Right cardiac atrium (tissue), 5 donors: Measurements from ENCODE around the gene SORCS2. TPM values are rescaled to one million over a fixed set of nuclear protein-coding genes. Genes with fewer than 3 reads are reported as not detected.

Experiments
- ATAC-seq, 2 donors: fragments of 200-7000 bp; cut with Tn5 transposase; one replicate each; pipeline versions ENCODE4 v1.8.0 to v1.9.1; 2020; ENCODE audit warnings: moderate library complexity in 2 of 2, mild to moderate bottlenecking in 1 of 2
- DNase-seq, 3 donors: peaks; one replicate each; pipeline ENCODE4 v3.0.0-alpha.2; 2020
- H3K27ac ChIP-seq: one replicate; pipeline ENCODE4 v1.5.1; 2013; ENCODE audit warnings: mild to moderate bottlenecking, low read length, control low read depth, moderate library complexity
- H3K27me3 ChIP-seq: one replicate; pipeline ENCODE4 v1.6.1; 2013; ENCODE audit not compliant: control insufficient read depth, insufficient read depth
- H3K4me1 ChIP-seq: one replicate; pipeline ENCODE4 v1.6.1; 2013; ENCODE audit warnings: low read length; ENCODE audit not compliant: control insufficient read depth, insufficient read depth
- H3K4me3 ChIP-seq: one replicate; pipeline ENCODE4 v1.5.1; 2013; ENCODE audit warnings: low read length, control low read depth
- H3K9me3 ChIP-seq: one replicate; pipeline ENCODE4 v1.6.1; 2013; ENCODE audit warnings: low read length; ENCODE audit not compliant: control insufficient read depth
- WGBS: extraction: QIAGEN DNeasy Blood & Tissue Kit; methylation state at CpG from one replicate; pipeline ENCODE4 v1.1.7; 2013; 5-methylcytosine and 5-hydroxymethylcytosine counted together
- intact Hi-C, 4 donors: fragments of 100-400 bp; cut with DNase I; formaldehyde crosslinking; loops; one replicate each; pipeline versions ENCODE4 v1.11.0 to v1.14.0; 2022 to 2023
- polyA plus RNA-seq: library from polyadenylated mRNA; stranded (reverse); fragments of 200-250 nt; gene quantifications from one replicate; pipeline ENCODE4 v1.2.3, GENCODE V29; 2013
- total RNA-seq, 4 donors: library from RNA; stranded (reverse); fragmentation: NEBNext Ultra II Directional; extraction: Animal tissue kit (Norgen Biotek cat#: 25700); gene quantifications; one replicate each; pipeline ENCODE4 v1.2.1, GENCODE V29; 2021
- donor health status: healthy with polysubstance abuse.
- donor health status: DM: no; HTN: yes; CAD: no.
- donor health status: DM: no; HTN: no; CAD: no.
- donor health status: DM: no; HTN: yes; CAD: no; lungs with severe emphysema.
- donor health status: DM: yes; HTN: yes; CAD: no.

The SORCS2 gene
- total and polyA plus RNA-seq, 5 donors = 2.1 to 7.3 (median 2.7) TPM

DNA sequence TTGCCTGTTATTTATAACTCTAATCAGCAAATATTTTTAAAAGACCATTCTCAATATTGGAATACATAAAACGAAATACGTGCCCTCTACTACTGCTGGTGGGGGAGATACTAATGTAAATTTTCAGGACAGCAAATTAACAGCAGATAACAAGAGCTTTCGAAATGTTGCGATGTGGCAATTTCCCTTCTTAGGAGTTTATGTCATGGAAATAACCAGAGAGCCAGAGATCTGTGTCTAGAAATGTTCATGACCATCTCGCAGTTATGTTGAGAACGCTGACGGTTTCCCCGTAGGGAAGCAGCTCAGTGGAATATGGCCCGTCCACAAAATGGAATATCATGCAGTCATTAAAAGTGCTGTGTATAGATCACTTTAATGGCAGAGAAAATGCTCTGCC, 480.8 kb downstream of the SORCS2 start:
- no peaks in the 10 kb centered on the region for H3K9me3 ChIP-seq
- intact Hi-C loops = no loop called here
- H3K4me3 ChIP-seq = no peak overlapping the region
- ATAC-seq = no peak
- H3K27me3 ChIP-seq = no peaks in the 10 kb centered on the region
- DNase-seq = no peak
- 86% methylated on average over 9 of the region's 9 CpGs for WGBS
- H3K27ac ChIP-seq = no peak overlapping the region
- no peaks in the 10 kb centered on the region for H3K4me1 ChIP-seq

DNA sequence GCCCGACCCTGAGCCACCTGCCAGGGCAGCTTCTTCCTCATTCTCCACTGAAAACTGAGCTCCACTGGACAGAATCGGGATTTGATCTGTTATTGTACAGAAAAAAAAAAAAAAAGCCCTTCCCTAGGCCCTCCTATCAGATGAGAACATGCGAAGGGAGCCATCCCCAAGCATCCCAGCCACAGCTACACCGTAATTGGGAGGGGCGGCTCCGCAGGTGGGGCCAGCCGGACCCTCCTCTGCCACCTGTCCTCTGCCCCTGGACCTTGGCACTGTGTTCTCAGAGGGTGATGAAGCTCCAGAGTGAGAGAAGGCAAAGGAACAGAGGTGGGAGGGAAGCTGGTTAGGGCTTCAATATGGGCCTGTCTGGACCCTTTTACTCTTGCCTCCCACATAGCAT, 482.4 kb downstream of the SORCS2 start:
- H3K27me3 ChIP-seq = no peaks in the 10 kb centered on the region
- no peak overlapping the region for H3K27ac ChIP-seq
- intact Hi-C loops = no loop called here
- no peaks in the 10 kb centered on the region for H3K4me1 ChIP-seq
- ATAC-seq (no peak), DNase-seq (no peak)
- H3K9me3 ChIP-seq = no peaks in the 10 kb centered on the region
- no peak overlapping the region for H3K4me3 ChIP-seq
- WGBS = 86% methylated on average over 7 of the region's 7 CpGs

DNA sequence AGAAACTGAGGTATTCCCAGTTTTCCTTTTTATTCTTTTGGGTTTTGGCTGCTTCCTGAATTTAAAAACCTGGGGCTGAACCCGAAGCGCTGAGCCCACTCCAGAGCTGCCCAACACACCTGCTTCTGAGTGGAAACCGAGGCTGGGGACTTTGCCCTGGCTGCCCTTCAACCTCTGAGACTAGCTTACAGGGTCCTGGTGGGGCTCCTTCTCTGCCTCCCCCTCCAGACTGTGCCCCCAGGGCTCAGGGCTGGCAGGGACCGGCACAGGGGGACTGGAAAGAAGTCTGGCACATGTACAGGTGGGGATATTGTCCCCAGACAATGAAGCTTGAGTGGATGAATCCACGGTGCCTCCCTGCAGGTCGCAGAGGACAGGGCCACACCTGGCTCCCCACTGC, 482.8 kb downstream of the SORCS2 start:
- Histone ChIP-seq H3K27me3 (no peaks in the 10 kb centered on the region), H3K4me1 (no peaks in the 10 kb centered on the region), H3K4me3 (no peak overlapping the region), H3K9me3 (no peaks in the 10 kb centered on the region), H3K27ac (no peak overlapping the region)
- ATAC-seq (no peak), DNase-seq (no peak)
- intact Hi-C loops = no loop called here
- WGBS = 83% methylated on average over 6 of the region's 6 CpGs

DNA sequence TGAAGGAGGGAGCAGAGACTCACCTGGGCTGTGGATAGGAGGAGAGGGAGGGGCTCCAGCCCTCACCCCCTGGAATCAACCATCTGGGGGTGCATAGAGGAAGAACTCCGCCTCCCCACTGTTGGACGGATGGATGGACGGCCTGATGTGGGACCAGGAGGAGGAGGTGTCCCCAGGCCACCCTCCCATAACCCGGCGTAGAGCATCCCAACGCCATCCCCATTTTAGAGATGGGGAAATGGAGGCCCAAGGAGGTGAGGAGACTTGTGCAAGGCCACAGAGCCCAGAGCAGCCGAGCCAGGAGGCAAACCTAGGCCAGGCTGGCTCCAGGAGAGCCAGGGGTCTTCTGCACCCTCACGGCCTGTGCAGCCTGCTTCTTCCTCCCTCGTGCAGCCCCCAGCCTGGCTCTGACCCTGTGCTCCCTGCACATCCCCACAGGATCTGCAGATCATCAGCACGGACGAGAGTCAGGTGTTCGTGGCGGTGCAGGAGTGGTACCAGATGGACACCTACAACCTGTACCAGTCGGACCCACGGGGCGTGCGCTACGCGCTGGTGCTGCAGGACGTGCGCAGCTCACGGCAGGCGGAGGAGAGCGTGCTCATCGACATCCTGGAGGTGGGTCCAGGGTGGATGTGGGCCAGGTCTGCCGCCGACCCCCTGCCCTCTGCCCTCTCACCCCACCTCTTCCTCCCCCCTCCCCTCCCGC, 483.4 kb downstream of the SORCS2 start:
- ATAC-seq (no peak), DNase-seq (no peak)
- 78% methylated on average over 28 of the region's 28 CpGs for WGBS
- H3K4me1 ChIP-seq = no peaks in the 10 kb centered on the region
- H3K27me3 ChIP-seq = no peaks in the 10 kb centered on the region
- intact Hi-C loops = no loop called here
- no peaks in the 10 kb centered on the region for H3K9me3 ChIP-seq
- H3K27ac ChIP-seq = no peak overlapping the region
- H3K4me3 ChIP-seq = no peak overlapping the region

DNA sequence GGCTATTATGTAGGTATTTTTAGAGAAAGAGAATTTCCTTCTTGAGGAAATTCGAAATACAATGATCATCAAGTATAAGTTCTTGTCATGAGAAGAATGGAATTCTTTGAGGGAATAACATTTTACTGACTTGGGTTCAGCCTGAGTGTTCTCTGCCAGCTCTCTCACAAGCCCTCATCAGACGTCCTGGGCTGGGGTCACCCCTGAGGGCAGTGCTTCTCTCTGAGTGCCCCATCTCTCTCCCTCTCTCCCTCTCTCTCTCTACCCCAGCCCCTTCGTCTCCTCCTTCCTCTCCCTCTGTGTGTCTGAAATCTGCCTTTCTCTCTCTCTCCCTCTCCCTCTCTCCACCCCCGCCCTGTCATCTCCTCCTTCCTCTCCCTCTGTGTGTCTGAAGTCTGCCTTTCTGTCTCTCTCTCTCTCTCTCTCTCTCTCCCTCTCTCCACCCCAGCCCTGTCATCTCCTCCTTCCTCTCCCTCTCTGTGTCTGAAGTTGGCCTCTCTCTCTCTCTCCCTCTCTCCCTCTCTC, 484.1 kb downstream of the SORCS2 start:
- DNase-seq (no peak), ATAC-seq (peak in 1 of 2 donors; percentile 38)
- no peak overlapping the region for H3K27ac ChIP-seq
- H3K9me3 ChIP-seq = no peaks in the 10 kb centered on the region
- no peaks in the 10 kb centered on the region for H3K4me1 ChIP-seq
- H3K4me3 ChIP-seq = no peak overlapping the region
- 30% methylated on average over 4 of the region's 4 CpGs for WGBS
- intact Hi-C loops = no loop called here
- no peaks in the 10 kb centered on the region for H3K27me3 ChIP-seq

DNA sequence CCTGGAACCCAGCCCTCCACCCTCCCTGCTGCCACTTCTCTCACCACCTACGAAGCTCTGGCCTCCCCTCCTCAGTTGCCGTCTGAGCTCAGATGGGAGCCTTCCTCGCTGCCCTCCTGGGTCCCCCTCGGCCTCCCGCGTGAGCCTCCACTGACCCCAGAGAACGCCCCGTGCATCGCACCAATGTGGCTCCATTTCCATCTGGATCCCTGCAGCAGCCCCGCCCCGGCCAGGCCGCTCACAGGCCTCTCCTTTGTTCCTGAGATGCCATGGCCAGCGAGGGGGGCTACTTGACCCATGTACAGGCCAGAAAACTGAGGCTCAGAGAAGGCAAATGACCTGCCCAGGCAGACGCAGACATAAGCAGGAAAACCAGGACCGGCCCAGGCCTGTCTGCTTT, 484.7 kb downstream of the SORCS2 start:
- DNase-seq (no peak), ATAC-seq (no peak)
- intact Hi-C loops = no loop called here
- H3K27me3 ChIP-seq = no peaks in the 10 kb centered on the region
- no peak overlapping the region for H3K4me3 ChIP-seq
- H3K4me1 ChIP-seq = no peaks in the 10 kb centered on the region
- no peak overlapping the region for H3K27ac ChIP-seq
- 77% methylated on average over 15 of the region's 15 CpGs for WGBS
- H3K9me3 ChIP-seq = no peaks in the 10 kb centered on the region

DNA sequence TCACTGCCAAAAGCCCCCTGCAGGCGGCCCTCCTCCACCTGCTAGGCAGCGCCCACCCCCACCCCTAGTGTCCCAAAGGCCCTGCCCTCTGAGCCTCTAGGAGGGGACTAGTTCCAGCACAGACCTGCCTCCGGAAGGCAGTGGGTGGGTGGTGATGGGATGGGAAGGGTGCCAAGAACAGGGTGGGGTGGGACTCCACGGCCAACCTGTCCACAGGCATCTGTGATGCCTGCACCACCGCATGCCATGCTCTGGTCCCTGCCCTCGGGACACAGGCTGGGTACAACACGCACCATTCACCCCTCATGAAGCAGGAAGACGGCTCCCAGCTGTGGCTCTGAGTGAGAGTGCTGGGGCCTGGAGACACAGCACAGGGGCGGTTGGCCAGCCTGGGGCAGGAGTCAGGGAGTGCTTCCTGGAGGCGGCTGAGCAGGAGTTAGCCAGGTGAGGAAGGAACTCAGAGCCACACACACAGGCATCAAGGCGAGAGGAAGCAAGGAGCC, 485.5 kb downstream of the SORCS2 start:
- no peak overlapping the region for H3K27ac ChIP-seq
- peaks cover 2% of the 10 kb centered on the region for H3K9me3 ChIP-seq
- H3K27me3 ChIP-seq = no peaks in the 10 kb centered on the region
- H3K4me3 ChIP-seq = no peak overlapping the region
- no peaks in the 10 kb centered on the region for H3K4me1 ChIP-seq
- WGBS = 73% methylated on average over 11 of the region's 11 CpGs
- ATAC-seq (no peak), DNase-seq (no peak)
- intact Hi-C loops = no loop called here

DNA sequence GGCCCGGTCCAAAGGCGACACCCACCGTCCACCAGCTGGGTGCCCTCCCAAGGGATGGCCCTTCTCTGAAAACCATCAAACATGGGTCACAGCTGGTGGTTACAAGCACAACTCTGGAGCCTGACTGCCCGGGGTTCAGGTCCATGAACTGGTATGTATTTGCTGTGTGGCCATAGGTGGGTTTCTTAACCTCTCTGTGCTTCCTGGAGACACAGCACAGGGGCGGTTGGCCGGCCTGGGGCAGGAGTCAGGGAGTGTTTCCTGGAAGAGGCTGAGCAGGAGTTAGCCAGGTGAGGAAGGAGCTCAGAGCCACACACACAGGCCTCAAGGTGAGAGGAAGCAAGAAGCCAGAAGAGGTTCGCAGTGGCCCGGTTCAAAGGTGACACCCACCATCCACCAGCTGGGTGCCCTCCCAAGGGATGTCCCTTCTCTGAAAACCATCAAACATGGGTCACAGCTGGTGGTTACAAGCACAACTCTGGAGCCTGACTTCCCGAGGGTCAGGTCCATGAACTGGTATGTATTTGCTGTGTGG, 486.0 kb downstream of the SORCS2 start:
- no peak overlapping the region for H3K27ac ChIP-seq
- ATAC-seq (no peak), DNase-seq (no peak)
- H3K4me3 ChIP-seq = no peak overlapping the region
- intact Hi-C loops = no loop called here
- H3K4me1 ChIP-seq = no peaks in the 10 kb centered on the region
- 85% methylated on average over 9 of the region's 9 CpGs for WGBS
- H3K9me3 ChIP-seq = peaks cover 2% of the 10 kb centered on the region
- no peaks in the 10 kb centered on the region for H3K27me3 ChIP-seq

DNA sequence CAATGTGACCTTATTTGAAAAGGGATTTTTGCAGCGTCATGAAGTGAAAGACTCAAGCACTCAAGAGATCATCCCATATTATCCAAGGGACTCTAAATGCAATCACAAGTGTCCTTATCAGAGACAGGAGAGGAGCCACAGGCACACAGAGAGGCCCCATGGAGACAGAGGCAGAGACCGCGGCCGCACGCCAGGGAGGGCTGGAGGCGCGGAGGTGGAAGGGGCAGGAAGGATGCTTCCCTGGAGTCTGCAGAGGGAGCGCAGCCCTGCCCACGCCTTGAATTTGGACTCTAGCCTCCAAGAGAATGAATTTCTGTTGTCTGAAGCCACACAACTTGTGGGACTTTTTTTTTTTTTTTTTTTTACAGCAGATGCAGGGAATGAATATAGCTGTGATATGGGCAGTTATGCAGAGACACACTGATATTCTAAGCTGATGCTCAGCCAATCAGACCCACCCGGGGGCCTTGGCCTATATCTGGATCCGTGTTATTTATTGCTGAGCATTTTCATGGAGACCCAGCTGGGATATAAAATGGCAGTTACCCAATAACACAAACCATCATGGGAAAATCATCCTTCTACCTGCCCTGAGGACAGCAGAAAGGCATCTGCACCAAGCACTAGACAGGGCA, 487.2 kb downstream of the SORCS2 start:
- 33% methylated on average over 11 of the region's 11 CpGs for WGBS
- no peaks in the 10 kb centered on the region for H3K4me1 ChIP-seq
- no peaks in the 10 kb centered on the region for H3K27me3 ChIP-seq
- ATAC-seq (no peak), DNase-seq (no peak)
- intact Hi-C loops = no loop called here
- no peak overlapping the region for H3K4me3 ChIP-seq
- no peak overlapping the region for H3K27ac ChIP-seq
- H3K9me3 ChIP-seq = peaks cover 2% of the 10 kb centered on the region

DNA sequence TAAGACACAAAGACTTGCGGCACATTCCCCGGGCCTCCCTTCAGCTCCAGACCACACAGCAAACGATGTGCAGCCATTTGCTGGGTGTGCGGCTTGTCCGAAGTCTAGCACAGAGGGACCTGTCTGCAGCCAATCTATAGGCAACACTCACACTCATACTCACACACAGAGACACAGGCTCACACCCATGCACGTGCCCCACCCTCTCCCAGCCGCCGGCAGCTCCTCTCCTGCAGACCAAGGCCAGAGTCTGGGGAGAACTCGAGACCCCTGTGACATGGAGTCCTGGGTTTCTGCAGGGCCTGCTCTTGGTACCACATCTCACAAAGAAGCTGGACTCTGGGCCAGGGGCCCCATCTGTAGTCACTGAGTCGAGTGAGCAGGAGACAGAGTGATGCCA, 487.8 kb downstream of the SORCS2 start:
- Histone ChIP-seq H3K4me1 (no peaks in the 10 kb centered on the region), H3K27me3 (no peaks in the 10 kb centered on the region), H3K27ac (no peak overlapping the region), H3K4me3 (no peak overlapping the region), H3K9me3 (peaks cover 2% of the 10 kb centered on the region)
- intact Hi-C loops = no loop called here
- 61% methylated on average over 10 of the region's 10 CpGs for WGBS
- ATAC-seq (no peak), DNase-seq (no peak)

DNA sequence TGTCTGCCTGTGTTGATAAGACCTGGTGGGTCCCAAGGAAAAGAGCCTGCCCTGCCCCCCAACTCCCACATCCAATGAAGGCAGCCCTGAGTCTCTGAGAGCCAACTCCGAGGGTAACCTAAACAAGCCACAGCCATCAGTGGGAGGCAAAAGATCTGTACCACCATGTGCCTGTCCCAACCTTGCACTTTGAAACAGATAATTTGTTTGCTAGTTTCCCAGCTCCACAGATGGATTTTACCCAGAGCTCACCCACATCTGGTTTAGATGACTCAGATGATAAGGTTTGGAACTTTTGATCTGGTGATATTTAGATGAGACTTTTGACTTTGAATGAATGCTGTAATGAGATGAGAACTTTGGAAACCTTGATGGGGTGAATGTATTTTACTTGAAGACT, 488.4 kb downstream of the SORCS2 start:
- DNase-seq (no peak), ATAC-seq (no peak)
- H3K9me3 ChIP-seq = peaks cover 2% of the 10 kb centered on the region
- H3K27ac ChIP-seq = no peak overlapping the region
- 88% methylated on average over 1 of the region's 1 CpG for WGBS
- no peaks in the 10 kb centered on the region for H3K4me1 ChIP-seq
- intact Hi-C loops = no loop called here
- no peak overlapping the region for H3K4me3 ChIP-seq
- H3K27me3 ChIP-seq = no peaks in the 10 kb centered on the region
